Prostate gland (tissue), 2 donors: Measurements from ENCODE around the gene UGT2A1. TPM values are rescaled to one million over a fixed set of nuclear protein-coding genes. Genes with fewer than 3 reads are reported as not detected.
"Not testable (repeated sequence)": the region's sequence is repeated elsewhere in the genome, so short reads cannot be mapped to it uniquely, and the experiment has no call there.

Experiments
- DNase-seq: peaks from one replicate; pipeline ENCODE4 v3.0.0-alpha.2; 2019; ENCODE audit warnings: low spot score
- H3K27ac ChIP-seq, 2 donors: fragments of 200-600 bp; sonication (generic); 2 replicates each; pipeline ENCODE4 v1.5.1; 2017 to 2019
- H3K27me3 ChIP-seq: fragments of 200-600 bp; sonication (generic); replicated peaks from 2 replicates; pipeline ENCODE4 v1.5.1; 2019; ENCODE audit not compliant: insufficient read depth
- H3K36me3 ChIP-seq, 2 donors: fragments of 200-600 bp; sonication (generic); 1 replicate in 1 of 2; 2 replicates in 1 of 2; pipeline versions ENCODE4 v1.5.1 to v1.8.1; 2017 to 2019
- H3K4me1 ChIP-seq: fragments of 200-600 bp; sonication (generic); replicated peaks from 2 replicates; pipeline ENCODE4 v1.5.1; 2019
- H3K4me3 ChIP-seq, 2 donors: fragments of 200-600 bp; sonication (generic); 2 replicates each; pipeline ENCODE4 v1.5.1; 2017 to 2019
- H3K9me3 ChIP-seq: fragments of 200-600 bp; sonication (generic); 2 replicates; pipeline ENCODE4 v1.5.1; 2017
- POLR2A ChIP-seq: fragments of 450-650 bp; IDR thresholded peaks from one replicate; pipeline ENCODE4 v1.6.1; 2016; ENCODE audit warnings: antibody characterized with exemption, mild to moderate bottlenecking
- POLR2AphosphoS5 ChIP-seq: sonication (generic); formaldehyde crosslinking; IDR thresholded peaks from one replicate; pipeline ENCODE4 v1.6.1; 2017; ENCODE audit warnings: antibody characterized with exemption
- WGBS: methylation state at CpG from one replicate; pipeline ENCODE4 v1.1.5; 2018; 5-methylcytosine and 5-hydroxymethylcytosine counted together
- intact Hi-C: fragments of 100-400 bp; cut with DNase I; formaldehyde crosslinking; loops from one replicate; pipeline ENCODE4 v1.14.2; 2022
- total RNA-seq, 2 donors: library from RNA; depleted of rRNA; stranded (reverse); fragments of >200 nt; gene quantifications; one replicate each; pipeline ENCODE4 v1.1.0, GENCODE V29; 2016
- TF ChIP-seq, protein P1 (sequence below), 4 experiments: fragments of 200-600 bp in 2 of 4; fragments of 450-650 bp in 2 of 4; sonication (generic) in 2 of 4; IDR thresholded peaks; 1 replicate in 3 of 4; 2 replicates in 1 of 4; pipeline ENCODE4 v1.5.1; 2016 to 2019; ENCODE audit warnings: antibody characterized with exemption in 4 of 4, mild to moderate bottlenecking in 2 of 4, moderate library complexity in 2 of 4

Gene UGT2A1
- total RNA-seq, 2 donors from 2014 or later, result not detected

DNA sequence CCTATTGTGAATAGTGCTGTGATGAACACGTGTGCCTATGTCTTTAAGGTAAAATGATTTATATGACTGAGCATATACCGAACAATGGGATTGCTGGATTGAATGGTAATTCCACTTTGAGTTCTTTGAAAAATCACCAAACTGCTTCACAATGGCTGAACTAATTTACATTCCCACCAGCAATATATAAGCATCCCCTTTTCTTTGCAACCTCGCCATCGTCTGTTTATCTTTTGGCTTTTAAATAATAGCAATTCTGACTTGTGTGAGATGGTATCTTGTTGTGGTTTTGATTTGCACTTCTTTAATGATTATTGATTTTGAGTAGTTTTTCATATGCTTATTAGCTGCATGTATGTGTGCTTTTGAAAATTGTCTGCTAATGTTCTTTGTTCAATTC, 31.8 kb upstream of the UGT2A1 start:
- Histone ChIP-seq H3K27me3 (no peaks in the 10 kb centered on the region), H3K36me3 (no peaks in the 10 kb centered on the region), H3K4me1 (no peaks in the 10 kb centered on the region), H3K9me3 (no peaks in the 10 kb centered on the region), H3K4me3 (no peak overlapping the region), H3K27ac (no peak overlapping the region)
- TF ChIP-seq, protein P1, sequence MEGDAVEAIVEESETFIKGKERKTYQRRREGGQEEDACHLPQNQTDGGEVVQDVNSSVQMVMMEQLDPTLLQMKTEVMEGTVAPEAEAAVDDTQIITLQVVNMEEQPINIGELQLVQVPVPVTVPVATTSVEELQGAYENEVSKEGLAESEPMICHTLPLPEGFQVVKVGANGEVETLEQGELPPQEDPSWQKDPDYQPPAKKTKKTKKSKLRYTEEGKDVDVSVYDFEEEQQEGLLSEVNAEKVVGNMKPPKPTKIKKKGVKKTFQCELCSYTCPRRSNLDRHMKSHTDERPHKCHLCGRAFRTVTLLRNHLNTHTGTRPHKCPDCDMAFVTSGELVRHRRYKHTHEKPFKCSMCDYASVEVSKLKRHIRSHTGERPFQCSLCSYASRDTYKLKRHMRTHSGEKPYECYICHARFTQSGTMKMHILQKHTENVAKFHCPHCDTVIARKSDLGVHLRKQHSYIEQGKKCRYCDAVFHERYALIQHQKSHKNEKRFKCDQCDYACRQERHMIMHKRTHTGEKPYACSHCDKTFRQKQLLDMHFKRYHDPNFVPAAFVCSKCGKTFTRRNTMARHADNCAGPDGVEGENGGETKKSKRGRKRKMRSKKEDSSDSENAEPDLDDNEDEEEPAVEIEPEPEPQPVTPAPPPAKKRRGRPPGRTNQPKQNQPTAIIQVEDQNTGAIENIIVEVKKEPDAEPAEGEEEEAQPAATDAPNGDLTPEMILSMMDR (IDR thresholded peaks at IDR 0.05), result no peak
- TF ChIP-seq POLR2AphosphoS5, result no peak
- no peak for TF ChIP-seq POLR2A
- intact Hi-C loops, result no loop called here
- DNase-seq, result no peak
- 69% methylated on average over 4 of the region's 4 CpGs for WGBS

DNA sequence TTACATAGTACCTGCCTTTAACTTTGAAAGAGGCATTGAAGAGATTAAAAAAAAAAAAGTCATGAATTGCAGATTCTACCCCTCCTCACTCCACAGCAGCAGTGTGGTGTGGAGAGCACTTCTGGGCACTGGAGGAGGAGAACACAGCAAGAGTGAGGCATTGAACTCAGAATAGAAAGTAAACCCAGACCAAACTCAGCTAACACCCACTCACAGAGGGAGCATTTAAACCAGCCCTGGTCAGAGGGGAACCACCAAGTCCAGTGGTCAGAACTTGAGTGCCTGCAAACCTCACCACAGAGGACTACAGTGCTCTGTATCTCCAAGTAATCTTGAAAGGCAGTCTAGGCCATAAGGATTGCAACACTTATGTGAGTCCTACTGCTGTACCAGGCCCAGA, 15.6 kb upstream of the UGT2A1 start:
- Histone ChIP-seq H3K4me1 (no peaks in the 10 kb centered on the region), H3K27me3 (no peaks in the 10 kb centered on the region), H3K36me3 (no peaks in the 10 kb centered on the region), H3K9me3 (no peaks in the 10 kb centered on the region), H3K4me3 (no peak overlapping the region), H3K27ac (no peak overlapping the region)
- TF ChIP-seq, protein P1 (IDR thresholded peaks at IDR 0.05), result no peak
- no peak for TF ChIP-seq POLR2A
- no peak for TF ChIP-seq POLR2AphosphoS5
- DNase-seq, result no peak
- intact Hi-C loops, result no loop called here

DNA sequence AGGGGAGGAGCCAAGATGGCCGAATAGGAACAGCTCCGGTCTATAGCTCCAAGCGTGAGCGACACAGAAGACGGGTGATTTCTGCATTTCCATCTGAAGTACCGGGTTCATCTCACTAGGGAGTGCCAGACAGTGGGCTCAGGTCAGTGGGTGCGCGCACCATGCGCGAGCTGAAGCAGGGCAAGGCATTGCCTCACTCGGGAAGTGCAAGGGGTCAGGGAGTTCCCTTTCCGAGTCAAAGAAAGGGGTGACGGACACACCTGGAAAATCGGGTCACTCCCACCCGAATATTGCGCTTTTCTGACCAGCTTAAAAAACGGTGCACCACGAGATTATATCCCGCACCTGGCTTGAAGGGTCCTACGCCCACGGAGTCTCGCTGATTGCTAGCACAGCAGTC, 11.0 kb upstream of the UGT2A1 start:
- WGBS, result 89% methylated on average over 22 of the region's 22 CpGs
- H3K9me3 ChIP-seq, H3K36me3 ChIP-seq, DNase-seq, H3K27me3 ChIP-seq, H3K4me1 ChIP-seq, H3K4me3 ChIP-seq, H3K27ac ChIP-seq, intact Hi-C loops: not testable (repeated sequence)

DNA sequence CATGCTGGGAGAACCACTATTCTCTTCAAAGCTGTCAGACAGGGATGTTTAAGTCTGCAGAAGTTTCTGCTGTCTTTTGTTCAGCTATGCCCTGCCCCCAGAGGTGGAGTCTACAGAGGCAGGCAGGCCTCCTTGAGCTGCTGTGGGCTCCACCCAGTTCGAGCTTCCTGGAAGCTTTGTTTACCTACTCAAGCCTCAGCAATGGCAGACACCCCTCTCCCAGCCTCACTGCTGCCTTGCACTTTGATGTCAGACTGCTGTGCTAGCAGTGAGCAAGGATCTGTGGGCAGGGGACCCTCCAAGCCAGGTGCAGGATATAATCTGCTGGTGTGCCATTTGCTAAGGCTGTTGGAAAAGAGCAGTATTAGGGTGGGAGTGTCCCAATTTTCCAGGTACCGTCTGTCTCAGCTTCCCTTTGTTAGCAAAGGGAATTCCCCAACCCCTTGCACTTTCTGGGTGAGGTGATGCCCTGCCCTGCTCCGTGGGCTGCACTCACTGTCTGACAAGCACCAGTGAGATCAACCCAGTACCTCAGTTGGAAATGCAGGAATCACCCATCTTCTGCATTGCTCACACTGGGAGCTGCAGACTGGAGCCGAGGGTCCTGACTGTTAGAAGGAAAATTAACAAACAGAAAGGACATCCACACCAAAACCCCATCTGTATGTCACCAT, 8.2 kb upstream of the UGT2A1 start:
- H3K4me1 ChIP-seq, H3K4me3 ChIP-seq, H3K9me3 ChIP-seq, intact Hi-C loops, H3K27me3 ChIP-seq, DNase-seq, H3K27ac ChIP-seq, H3K36me3 ChIP-seq: not testable (repeated sequence)
- WGBS, result 78% methylated on average over 4 of the region's 4 CpGs

DNA sequence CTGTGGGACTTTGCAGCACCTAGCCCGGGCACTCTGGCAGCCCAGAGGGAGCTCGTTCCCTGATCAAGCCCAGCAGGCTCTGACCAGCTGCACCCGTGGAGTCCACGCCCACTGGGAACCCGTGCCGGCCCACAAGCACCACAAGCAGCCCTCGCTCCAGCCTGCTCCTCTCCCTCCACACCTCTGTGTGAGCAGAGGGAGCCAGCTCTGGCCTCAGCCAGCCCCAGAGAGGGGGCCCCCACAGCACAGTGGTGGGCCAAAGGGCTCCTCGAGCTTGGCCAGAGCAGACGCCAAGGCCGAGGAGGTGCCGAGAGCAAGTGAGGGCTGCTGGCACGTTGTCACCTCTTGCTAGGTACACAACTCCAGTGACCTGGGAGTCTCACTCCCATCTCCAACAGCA, 5.1 kb upstream of the UGT2A1 start:
- no peaks in the 10 kb centered on the region for H3K36me3 ChIP-seq
- no peaks in the 10 kb centered on the region for H3K4me1 ChIP-seq
- no peak overlapping the region for H3K27ac ChIP-seq
- no peak for DNase-seq
- intact Hi-C loops, result no loop called here
- no peaks in the 10 kb centered on the region for H3K27me3 ChIP-seq
- no peak overlapping the region for H3K4me3 ChIP-seq
- no peaks in the 10 kb centered on the region for H3K9me3 ChIP-seq
- TF ChIP-seq, protein P1 (IDR thresholded peaks at IDR 0.05), result no peak
- TF ChIP-seq POLR2A (no peak), POLR2AphosphoS5 (no peak)
- WGBS, result 89% methylated on average over 12 of the region's 12 CpGs

DNA sequence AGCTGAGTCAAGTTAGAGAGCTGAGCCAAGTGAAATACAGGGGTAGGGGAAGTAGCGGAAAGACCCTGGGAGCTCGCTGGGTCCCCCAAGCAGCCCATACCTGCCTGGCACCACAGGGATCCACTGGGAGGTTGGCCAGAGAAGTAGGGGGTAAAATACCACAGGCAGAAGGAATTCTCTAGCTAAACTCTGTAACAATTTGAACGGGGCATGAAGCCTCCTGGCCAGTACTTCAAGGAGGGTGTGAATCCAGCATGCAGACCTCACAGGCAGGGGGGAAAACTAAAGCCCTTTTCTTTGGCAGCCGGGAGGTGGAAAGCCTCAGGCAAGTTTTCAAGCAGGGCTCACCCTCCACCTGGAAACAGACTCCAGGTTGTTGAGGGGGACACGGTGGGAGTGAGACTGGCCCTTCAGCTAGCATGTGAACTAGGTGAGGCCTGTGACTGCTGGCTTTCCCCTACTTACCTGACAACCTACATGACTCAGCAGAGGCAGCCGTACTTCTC, 3.7 kb upstream of the UGT2A1 start:
- TF ChIP-seq POLR2A, result no peak
- TF ChIP-seq POLR2AphosphoS5, result no peak
- TF ChIP-seq, protein P1 (IDR thresholded peaks at IDR 0.05), result no peak

More for the DNA sequence above, 3.7 kb upstream of the UGT2A1 start:
- intact Hi-C loops, result no loop called here
- 58% methylated on average over 6 of the region's 6 CpGs for WGBS
- Histone ChIP-seq H3K4me3 (no peak overlapping the region), H3K36me3 (no peaks in the 10 kb centered on the region), H3K9me3 (no peaks in the 10 kb centered on the region), H3K27me3 (no peaks in the 10 kb centered on the region), H3K4me1 (no peaks in the 10 kb centered on the region), H3K27ac (no peak overlapping the region)
- no peak for DNase-seq
